OCI-LY1 (cell line): ENCODE measurements around the gene ASB6.

Source experiments
- EZH2 ChIP-seq: fragments of 200-600 bp; sonication (generic), shearing (Covaris generic); IDR thresholded peaks from 2 replicates; pipeline ENCODE4 v1.8.0; 2017; ENCODE audit warnings: borderline replicate concordance, mixed run types, mild to moderate bottlenecking, antibody characterized with exemption, low read length, moderate library complexity, mixed read lengths
- TF ChIP-seq, protein P1 (sequence below): fragments of 200-600 bp; sonication (generic), shearing (Covaris generic); IDR thresholded peaks from 2 replicates; pipeline ENCODE4 v1.5.1; 2017; ENCODE audit warnings: mild to moderate bottlenecking, antibody characterized with exemption, low read length, moderate library complexity, mixed read lengths

DNA sequence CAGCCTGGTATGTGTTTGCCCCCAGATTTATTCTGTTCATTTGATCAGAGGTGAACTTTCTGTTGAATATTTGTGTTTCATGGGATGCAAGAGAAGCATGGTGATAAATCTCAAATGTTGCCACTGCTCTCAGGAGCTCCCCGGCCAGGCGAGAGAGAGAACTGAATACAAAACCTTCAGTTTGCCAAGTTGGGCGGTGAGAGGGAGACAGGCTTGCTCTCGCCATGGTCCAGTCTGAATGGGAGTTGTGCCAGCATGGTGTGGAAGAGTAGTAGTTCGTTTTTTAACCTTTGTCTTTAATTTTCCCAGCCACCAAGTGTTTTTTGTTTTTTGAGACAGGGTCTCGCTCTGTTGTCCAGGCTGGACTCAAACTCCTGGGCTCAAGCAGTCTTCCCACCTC, 13.2 kb downstream of the ASB6 start:
- TF ChIP-seq, protein P1, sequence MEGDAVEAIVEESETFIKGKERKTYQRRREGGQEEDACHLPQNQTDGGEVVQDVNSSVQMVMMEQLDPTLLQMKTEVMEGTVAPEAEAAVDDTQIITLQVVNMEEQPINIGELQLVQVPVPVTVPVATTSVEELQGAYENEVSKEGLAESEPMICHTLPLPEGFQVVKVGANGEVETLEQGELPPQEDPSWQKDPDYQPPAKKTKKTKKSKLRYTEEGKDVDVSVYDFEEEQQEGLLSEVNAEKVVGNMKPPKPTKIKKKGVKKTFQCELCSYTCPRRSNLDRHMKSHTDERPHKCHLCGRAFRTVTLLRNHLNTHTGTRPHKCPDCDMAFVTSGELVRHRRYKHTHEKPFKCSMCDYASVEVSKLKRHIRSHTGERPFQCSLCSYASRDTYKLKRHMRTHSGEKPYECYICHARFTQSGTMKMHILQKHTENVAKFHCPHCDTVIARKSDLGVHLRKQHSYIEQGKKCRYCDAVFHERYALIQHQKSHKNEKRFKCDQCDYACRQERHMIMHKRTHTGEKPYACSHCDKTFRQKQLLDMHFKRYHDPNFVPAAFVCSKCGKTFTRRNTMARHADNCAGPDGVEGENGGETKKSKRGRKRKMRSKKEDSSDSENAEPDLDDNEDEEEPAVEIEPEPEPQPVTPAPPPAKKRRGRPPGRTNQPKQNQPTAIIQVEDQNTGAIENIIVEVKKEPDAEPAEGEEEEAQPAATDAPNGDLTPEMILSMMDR, result 0 out of 2 replicates have a peak, but pooled peaks have one; percentile 6
- no peak for TF ChIP-seq EZH2
